SK-N-SH treated with all-trans-retinoic acid at 6 μM for 48 hours (cell line): ENCODE results near the gene UNC5C.

Source experiments
- CSRNP3 ChIP-seq: fragments of 250-450 bp; sonication (Bioruptor Pico); IDR thresholded peaks from 2 replicates; pipeline ENCODE4 v1.5.1; 2021; ENCODE audit warnings: mild to moderate bottlenecking, moderate library complexity
- ESRRG ChIP-seq: fragments of 250-450 bp; sonication (Bioruptor Pico); IDR thresholded peaks from 2 replicates; pipeline ENCODE4 v1.6.1; 2021; ENCODE audit warnings: mild to moderate bottlenecking
- GLIS3 ChIP-seq: fragments of 250-450 bp; sonication (Bioruptor Pico); IDR thresholded peaks from 2 replicates; pipeline ENCODE4 v1.5.0; 2020; ENCODE audit warnings: mild to moderate bottlenecking, moderate library complexity
- POU6F1 ChIP-seq: fragments of 250-450 bp; sonication (Bioruptor Pico); IDR thresholded peaks from 2 replicates; pipeline ENCODE4 v1.8.0; 2021; ENCODE audit warnings: low read depth, mild to moderate bottlenecking, moderate library complexity, borderline replicate concordance
- TF ChIP-seq, protein P1 (sequence below): fragments of 250-450 bp; sonication (Bioruptor Pico); IDR thresholded peaks from 2 replicates; pipeline ENCODE4 v1.8.0; 2020; ENCODE audit warnings: mild to moderate bottlenecking, moderate library complexity, borderline replicate concordance
- TF ChIP-seq, protein P2 (sequence below): fragments of 250-450 bp; sonication (Bioruptor Pico); IDR thresholded peaks from 2 replicates; pipeline ENCODE4 v1.5.0; 2020; ENCODE audit warnings: mild to moderate bottlenecking, moderate library complexity

DNA sequence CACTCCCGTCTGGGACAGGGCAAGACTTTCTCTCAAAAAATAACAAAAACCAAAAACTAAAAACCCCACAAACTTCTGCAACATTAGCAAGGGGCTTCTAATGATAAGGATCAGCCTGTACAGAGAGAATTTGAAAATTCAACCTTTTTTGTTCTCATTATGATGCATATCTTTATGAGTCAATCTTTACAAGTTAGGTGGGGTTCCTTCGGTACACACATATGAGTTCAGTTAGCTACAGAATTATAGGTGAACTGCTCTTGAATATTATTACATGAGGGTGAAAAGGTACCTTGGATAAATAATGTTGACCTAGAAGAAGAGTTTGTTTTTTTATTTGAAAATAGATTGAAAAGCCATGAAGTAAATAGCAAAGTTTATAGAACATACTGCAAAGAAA, 252.7 kb downstream of the UNC5C start:
- TF ChIP-seq CSRNP3 (no peak), POU6F1 (CRISPR knock-in tag) (no peak), GLIS3 (no peak), ESRRG (CRISPR knock-in tag) (no peak)
- TF ChIP-seq, protein P1, sequence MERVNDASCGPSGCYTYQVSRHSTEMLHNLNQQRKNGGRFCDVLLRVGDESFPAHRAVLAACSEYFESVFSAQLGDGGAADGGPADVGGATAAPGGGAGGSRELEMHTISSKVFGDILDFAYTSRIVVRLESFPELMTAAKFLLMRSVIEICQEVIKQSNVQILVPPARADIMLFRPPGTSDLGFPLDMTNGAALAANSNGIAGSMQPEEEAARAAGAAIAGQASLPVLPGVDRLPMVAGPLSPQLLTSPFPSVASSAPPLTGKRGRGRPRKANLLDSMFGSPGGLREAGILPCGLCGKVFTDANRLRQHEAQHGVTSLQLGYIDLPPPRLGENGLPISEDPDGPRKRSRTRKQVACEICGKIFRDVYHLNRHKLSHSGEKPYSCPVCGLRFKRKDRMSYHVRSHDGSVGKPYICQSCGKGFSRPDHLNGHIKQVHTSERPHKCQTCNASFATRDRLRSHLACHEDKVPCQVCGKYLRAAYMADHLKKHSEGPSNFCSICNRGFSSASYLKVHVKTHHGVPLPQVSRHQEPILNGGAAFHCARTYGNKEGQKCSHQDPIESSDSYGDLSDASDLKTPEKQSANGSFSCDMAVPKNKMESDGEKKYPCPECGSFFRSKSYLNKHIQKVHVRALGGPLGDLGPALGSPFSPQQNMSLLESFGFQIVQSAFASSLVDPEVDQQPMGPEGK (CRISPR knock-in tag): no peak
- TF ChIP-seq, protein P2, sequence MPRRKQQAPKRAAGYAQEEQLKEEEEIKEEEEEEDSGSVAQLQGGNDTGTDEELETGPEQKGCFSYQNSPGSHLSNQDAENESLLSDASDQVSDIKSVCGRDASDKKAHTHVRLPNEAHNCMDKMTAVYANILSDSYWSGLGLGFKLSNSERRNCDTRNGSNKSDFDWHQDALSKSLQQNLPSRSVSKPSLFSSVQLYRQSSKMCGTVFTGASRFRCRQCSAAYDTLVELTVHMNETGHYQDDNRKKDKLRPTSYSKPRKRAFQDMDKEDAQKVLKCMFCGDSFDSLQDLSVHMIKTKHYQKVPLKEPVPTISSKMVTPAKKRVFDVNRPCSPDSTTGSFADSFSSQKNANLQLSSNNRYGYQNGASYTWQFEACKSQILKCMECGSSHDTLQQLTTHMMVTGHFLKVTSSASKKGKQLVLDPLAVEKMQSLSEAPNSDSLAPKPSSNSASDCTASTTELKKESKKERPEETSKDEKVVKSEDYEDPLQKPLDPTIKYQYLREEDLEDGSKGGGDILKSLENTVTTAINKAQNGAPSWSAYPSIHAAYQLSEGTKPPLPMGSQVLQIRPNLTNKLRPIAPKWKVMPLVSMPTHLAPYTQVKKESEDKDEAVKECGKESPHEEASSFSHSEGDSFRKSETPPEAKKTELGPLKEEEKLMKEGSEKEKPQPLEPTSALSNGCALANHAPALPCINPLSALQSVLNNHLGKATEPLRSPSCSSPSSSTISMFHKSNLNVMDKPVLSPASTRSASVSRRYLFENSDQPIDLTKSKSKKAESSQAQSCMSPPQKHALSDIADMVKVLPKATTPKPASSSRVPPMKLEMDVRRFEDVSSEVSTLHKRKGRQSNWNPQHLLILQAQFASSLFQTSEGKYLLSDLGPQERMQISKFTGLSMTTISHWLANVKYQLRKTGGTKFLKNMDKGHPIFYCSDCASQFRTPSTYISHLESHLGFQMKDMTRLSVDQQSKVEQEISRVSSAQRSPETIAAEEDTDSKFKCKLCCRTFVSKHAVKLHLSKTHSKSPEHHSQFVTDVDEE (CRISPR knock-in tag): no peak
